Measurements from ENCODE around the gene SLC38A3. TPM values are rescaled to one million over a fixed set of nuclear protein-coding genes. Genes with fewer than 3 reads are reported as not detected.

Gene SLC38A3
- total RNA-seq, 1 donor: not detected

DNA sequence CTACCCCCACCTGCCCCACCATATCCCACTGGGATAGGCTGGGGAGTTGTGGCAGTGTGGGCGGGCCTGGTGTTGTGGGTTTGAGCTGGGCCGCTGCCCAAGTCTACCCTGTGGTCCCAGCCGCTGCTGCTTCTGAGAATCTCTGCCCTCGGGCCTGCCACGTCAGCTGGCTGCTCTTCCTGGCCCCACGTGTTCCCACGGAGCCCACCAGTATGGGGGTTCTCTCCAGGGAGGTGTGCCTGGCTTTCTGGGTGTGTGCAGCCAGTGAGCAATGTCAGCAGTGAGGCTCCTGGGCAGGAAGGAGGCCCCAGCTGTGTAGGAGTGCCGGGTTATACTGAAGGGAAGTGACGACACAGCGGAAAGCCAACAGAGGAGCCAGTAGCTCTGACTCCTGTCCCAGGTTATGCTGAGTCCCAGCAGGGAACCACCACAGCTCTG lies 41.5 kb downstream of the SLC38A3 start:
- H3K4me3 ChIP-seq (ENCODE audit: low read depth, low read length): no peak overlapping the region
- TF ChIP-seq CTCF (IDR thresholded peaks at IDR 0.05; ENCODE audit: insufficient read depth, low read depth, low read length): no peak
- DNase-seq (ENCODE audit: low read depth): peak; percentile 81

- DNase-seq (ENCODE audit: low read depth): no peak
- no peak for TF ChIP-seq CTCF (IDR thresholded peaks at IDR 0.05; ENCODE audit: insufficient read depth, low read depth, low read length)
- H3K4me3 ChIP-seq (ENCODE audit: low read depth, low read length): no peak overlapping the region
Observed at GRCh38 chr3:50248387-50248786, 43.3 kb downstream of the SLC38A3 start.

DNA sequence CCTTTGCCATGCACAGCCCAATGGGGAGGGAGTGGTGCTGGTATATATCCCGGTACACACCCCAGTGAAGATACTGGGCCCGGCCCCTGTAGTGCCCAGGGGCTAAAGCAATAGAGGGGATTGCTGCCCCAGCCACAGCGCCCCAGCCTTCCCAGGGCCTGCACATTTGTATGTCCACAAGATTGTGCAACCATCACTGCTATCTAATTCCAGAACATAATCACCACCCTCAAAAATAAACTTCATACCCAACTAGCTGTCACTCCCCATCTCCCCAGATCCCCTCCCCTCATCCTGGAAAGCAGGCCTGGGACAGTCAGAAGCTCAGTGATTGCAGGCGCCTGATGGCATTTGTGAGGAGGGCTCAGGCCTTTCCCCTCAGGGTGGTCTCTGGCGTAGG lies 44.4 kb downstream of the SLC38A3 start:
- no peak for DNase-seq (ENCODE audit: low read depth)
- no peak overlapping the region for H3K4me3 ChIP-seq (ENCODE audit: low read depth, low read length)
- no peak for TF ChIP-seq CTCF (IDR thresholded peaks at IDR 0.05; ENCODE audit: insufficient read depth, low read depth, low read length)

DNA sequence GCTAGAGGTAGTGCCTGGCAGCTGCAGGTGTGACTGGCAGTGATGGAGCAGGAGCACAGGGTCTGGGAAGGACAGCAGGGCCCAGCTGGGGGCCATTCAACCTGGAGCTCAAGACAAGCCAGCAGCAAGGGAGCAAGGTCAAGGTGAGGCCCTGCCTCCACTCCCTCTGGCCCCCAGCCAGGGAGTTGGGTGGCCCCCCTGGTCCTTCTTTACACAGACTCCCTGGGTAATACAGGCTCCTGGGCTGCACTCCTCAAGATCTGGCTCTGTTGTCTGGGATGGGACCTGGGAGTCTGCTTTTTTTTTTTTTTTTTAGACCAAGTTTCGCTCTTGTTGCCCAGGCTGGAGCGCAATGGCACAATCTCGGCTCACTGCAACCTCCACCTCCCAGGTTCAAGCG lies 45.4 kb downstream of the SLC38A3 start:
- TF ChIP-seq CTCF (IDR thresholded peaks at IDR 0.05; ENCODE audit: insufficient read depth, low read depth, low read length): no peak
- no peak for DNase-seq (ENCODE audit: low read depth)
- no peak overlapping the region for H3K4me3 ChIP-seq (ENCODE audit: low read depth, low read length)

DNA sequence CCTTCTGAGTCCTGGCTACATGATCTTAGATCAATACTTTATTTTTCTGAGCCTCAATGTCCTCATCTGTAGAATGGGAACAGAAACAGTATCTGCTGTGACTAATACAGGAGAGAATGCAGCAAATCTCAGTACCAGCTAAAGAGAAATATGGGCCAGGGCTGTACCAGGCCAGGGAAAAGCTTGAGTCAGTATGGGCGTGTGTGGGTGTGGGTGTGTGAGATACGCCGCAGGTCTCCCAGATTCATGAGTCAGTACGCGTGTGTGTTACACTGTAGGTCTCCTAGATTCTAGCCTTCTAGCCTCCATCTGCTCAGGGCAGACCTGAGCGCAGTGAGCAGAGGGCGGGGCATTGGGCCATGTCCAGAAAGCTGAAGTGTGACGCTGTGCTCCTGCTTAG lies 46.1 kb downstream of the SLC38A3 start:
- H3K4me3 ChIP-seq (ENCODE audit: low read depth, low read length): no peak overlapping the region
- no peak for TF ChIP-seq CTCF (IDR thresholded peaks at IDR 0.05; ENCODE audit: insufficient read depth, low read depth, low read length)
- peak; percentile 71 for DNase-seq (ENCODE audit: low read depth)

- DNase-seq (ENCODE audit: low read depth): peak; percentile 42
- no peak overlapping the region for H3K4me3 ChIP-seq (ENCODE audit: low read depth, low read length)
- TF ChIP-seq CTCF (IDR thresholded peaks at IDR 0.05; ENCODE audit: insufficient read depth, low read depth, low read length): no peak
Observed at GRCh38 chr3:50254577-50255250, 49.6 kb downstream of the SLC38A3 start.

- no peak overlapping the region for H3K4me3 ChIP-seq (ENCODE audit: low read depth, low read length)
- no peak for DNase-seq (ENCODE audit: low read depth)
- no peak for TF ChIP-seq CTCF (IDR thresholded peaks at IDR 0.05; ENCODE audit: insufficient read depth, low read depth, low read length)
Observed at GRCh38 chr3:50255251-50255615, 50.2 kb downstream of the SLC38A3 start.

All from fibroblast of villous mesenchyme (primary cell).